HEK293 (cell line): ENCODE data around the gene INTS1.

Source experiments
- CTCF ChIA-PET: fragments of 350-600 bp; formaldehyde crosslinking; extraction: SDS; loops from one replicate; lab custom pipeline; 2021; ENCODE audit warnings: antibody characterized with exemption; lab: Yijun Ruan, JAX
- POLR2A ChIA-PET: fragments of 300-600 bp; formaldehyde crosslinking; extraction: SDS; loops from one replicate; lab custom pipeline; 2020; ENCODE audit warnings: antibody characterized with exemption, inconsistent platforms; lab: Yijun Ruan, JAX
- H3K27ac ChIP-seq: fragments of 200-500 bp; sonication (Bioruptor generic); 2 replicates; pipeline ENCODE4 v1.5.1; 2014; ENCODE audit warnings: low read depth, low read length, control low read depth, inconsistent platforms; ENCODE audit errors: extremely low read depth
- H3K36me3 ChIP-seq, 2 experiments: fragments of 200-500 bp in 1 of 2; sonication (Bioruptor generic) in 1 of 2; 1 replicate in 1 of 2; 2 replicates in 1 of 2; pipeline ENCODE4 v1.5.1; 2014 to 2017; ENCODE audit warnings: inconsistent platforms in 2 of 2, low read length in 2 of 2; ENCODE audit not compliant: control insufficient read depth in 2 of 2, insufficient read depth in 1 of 2
- H3K4me1 ChIP-seq: fragments of 200-500 bp; sonication (Bioruptor generic); 2 replicates; pipeline ENCODE4 v1.5.1; 2014; ENCODE audit warnings: mild to moderate bottlenecking, low read length, inconsistent platforms; ENCODE audit not compliant: control insufficient read depth, insufficient read depth
- H3K4me3 ChIP-seq: 2 replicates; pipeline ENCODE4 v1.5.1; 2011; ENCODE audit warnings: low read depth, mild to moderate bottlenecking, control low read depth, low read length, moderate library complexity
- H3K9me3 ChIP-seq: fragments of 200-500 bp; sonication (Bioruptor generic); 2 replicates; pipeline ENCODE4 v1.5.1; 2014; ENCODE audit warnings: low read depth, low read length, inconsistent platforms; ENCODE audit not compliant: control insufficient read depth, insufficient read depth
- GLI2 ChIP-seq: fragments of 450-650 bp; formaldehyde crosslinking; IDR thresholded peaks from 2 replicates; pipeline ENCODE4; 2017; ENCODE audit warnings: missing biosample characterization, missing genetic modification characterization, low read depth, borderline replicate concordance
- PRDM1 ChIP-seq: fragments of 450-650 bp; formaldehyde crosslinking; IDR thresholded peaks from 2 replicates; pipeline ENCODE4; 2016; ENCODE audit warnings: missing biosample characterization, missing genetic modification characterization
- SP2 ChIP-seq: fragments of 450-650 bp; formaldehyde crosslinking; IDR thresholded peaks from 2 replicates; pipeline ENCODE4 v1.5.1; 2016; ENCODE audit warnings: missing biosample characterization, missing genetic modification characterization
- SP7 ChIP-seq: fragments of 450-650 bp; formaldehyde crosslinking; IDR thresholded peaks from 2 replicates; pipeline ENCODE4 v1.5.1; 2016; ENCODE audit warnings: missing biosample characterization, missing genetic modification characterization
- ZNF16 ChIP-seq: fragments of 450-650 bp; formaldehyde crosslinking; IDR thresholded peaks from 2 replicates; pipeline ENCODE4 v1.5.1; 2016; ENCODE audit warnings: low read depth, missing biosample characterization, missing genetic modification characterization
- ZNF202 ChIP-seq: fragments of 450-650 bp; formaldehyde crosslinking; IDR thresholded peaks from 2 replicates; pipeline ENCODE4 v1.5.1; 2016; ENCODE audit warnings: missing biosample characterization, missing genetic modification characterization, borderline replicate concordance
- ZNF214 ChIP-seq: fragments of 450-650 bp; formaldehyde crosslinking; IDR thresholded peaks from 2 replicates; pipeline ENCODE4 v1.5.1; 2017; ENCODE audit warnings: missing biosample characterization, mild to moderate bottlenecking, missing genetic modification characterization, borderline replicate concordance
- ZNF24 ChIP-seq: fragments of 450-650 bp; formaldehyde crosslinking; IDR thresholded peaks from 2 replicates; pipeline ENCODE4 v1.5.1; 2016; ENCODE audit warnings: missing biosample characterization, missing genetic modification characterization
- ZNF433 ChIP-seq: fragments of 450-650 bp; formaldehyde crosslinking; IDR thresholded peaks from 2 replicates; pipeline ENCODE4 v1.5.1; 2016; ENCODE audit warnings: missing biosample characterization, missing genetic modification characterization, low read depth
- ZNF549 ChIP-seq: fragments of 450-650 bp; IDR thresholded peaks from 2 replicates; pipeline ENCODE4 v1.5.1; 2018; ENCODE audit warnings: missing biosample characterization, missing genetic modification characterization, mild to moderate bottlenecking, inconsistent platforms, moderate library complexity
- ZNF626 ChIP-seq: fragments of 450-650 bp; sonication (Bioruptor Pico); formaldehyde crosslinking; IDR thresholded peaks from 2 replicates; pipeline ENCODE4 v1.5.1; 2018; ENCODE audit warnings: missing biosample characterization, missing genetic modification characterization, inconsistent platforms
- ZNF707 ChIP-seq: fragments of 450-650 bp; formaldehyde crosslinking; IDR thresholded peaks from 2 replicates; pipeline ENCODE4 v1.5.1; 2016; ENCODE audit warnings: missing biosample characterization, missing genetic modification characterization
- TF ChIP-seq, protein P1 (sequence below): fragments of 450-650 bp; formaldehyde crosslinking; IDR thresholded peaks from 2 replicates; pipeline ENCODE4 v1.5.1; 2016; ENCODE audit warnings: missing biosample characterization, missing genetic modification characterization
- TF ChIP-seq, protein P2 (sequence below): fragments of 450-650 bp; formaldehyde crosslinking; IDR thresholded peaks from 2 replicates; pipeline ENCODE4 v1.5.1; 2016; ENCODE audit warnings: missing biosample characterization, missing genetic modification characterization
- TF ChIP-seq, protein P3 (sequence below): fragments of 450-650 bp; formaldehyde crosslinking; IDR thresholded peaks from 2 replicates; pipeline ENCODE4 v1.5.1; 2016; ENCODE audit warnings: missing biosample characterization, missing genetic modification characterization
- TF ChIP-seq, protein P4 (sequence below): fragments of 450-650 bp; formaldehyde crosslinking; IDR thresholded peaks from 2 replicates; pipeline ENCODE4 v1.5.1; 2016; ENCODE audit warnings: missing biosample characterization, missing genetic modification characterization
- TF ChIP-seq, protein P5 (sequence below): fragments of 450-650 bp; formaldehyde crosslinking; IDR thresholded peaks from 2 replicates; pipeline ENCODE4 v1.5.1; 2016; ENCODE audit warnings: missing biosample characterization, missing genetic modification characterization, borderline replicate concordance
- TF ChIP-seq, protein P6 (sequence below): fragments of 450-650 bp; formaldehyde crosslinking; IDR thresholded peaks from 2 replicates; pipeline ENCODE4 v1.5.1; 2016; ENCODE audit warnings: missing biosample characterization, missing genetic modification characterization
- TF ChIP-seq, protein P7 (sequence below): fragments of 450-650 bp; formaldehyde crosslinking; IDR thresholded peaks from 2 replicates; pipeline ENCODE4 v1.5.1; 2016; ENCODE audit warnings: missing biosample characterization, missing genetic modification characterization

INTS1 gene

DNA sequence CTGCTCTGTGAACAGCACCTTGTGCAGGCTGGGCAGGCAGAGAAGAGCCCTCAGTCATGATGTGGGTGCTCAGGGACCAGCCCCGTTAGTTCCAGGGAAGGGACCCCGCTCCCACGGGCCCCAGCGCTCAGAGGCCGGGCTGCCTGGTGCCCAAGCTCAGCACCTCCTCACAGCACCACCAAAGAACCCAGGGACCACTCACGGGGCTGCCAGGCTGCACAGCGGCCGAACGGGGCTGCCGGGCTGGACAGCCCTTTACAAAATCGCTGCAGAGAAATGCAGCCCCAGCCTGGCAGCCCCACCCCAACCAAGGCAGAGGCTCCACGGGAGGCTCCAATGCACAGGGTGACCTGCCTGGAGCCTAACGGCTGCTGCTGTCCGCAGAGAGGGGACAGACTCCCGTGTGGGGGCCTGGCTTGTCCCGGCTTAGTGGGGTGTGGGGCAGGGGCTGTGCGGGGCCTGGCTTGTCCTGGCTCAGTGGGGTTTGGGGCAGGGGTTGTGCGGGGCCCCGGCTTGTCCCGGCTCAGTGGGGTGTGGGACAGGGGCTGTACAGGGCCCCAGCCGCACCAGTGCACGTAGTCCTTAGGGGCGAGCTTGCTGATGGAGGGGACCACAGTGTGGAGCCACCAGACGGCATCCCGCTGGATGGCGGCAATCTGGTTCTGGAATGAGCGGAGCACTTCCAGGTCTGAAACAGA, 9.2 kb downstream of the INTS1 start (continued):
- TF ChIP-seq, protein P1, sequence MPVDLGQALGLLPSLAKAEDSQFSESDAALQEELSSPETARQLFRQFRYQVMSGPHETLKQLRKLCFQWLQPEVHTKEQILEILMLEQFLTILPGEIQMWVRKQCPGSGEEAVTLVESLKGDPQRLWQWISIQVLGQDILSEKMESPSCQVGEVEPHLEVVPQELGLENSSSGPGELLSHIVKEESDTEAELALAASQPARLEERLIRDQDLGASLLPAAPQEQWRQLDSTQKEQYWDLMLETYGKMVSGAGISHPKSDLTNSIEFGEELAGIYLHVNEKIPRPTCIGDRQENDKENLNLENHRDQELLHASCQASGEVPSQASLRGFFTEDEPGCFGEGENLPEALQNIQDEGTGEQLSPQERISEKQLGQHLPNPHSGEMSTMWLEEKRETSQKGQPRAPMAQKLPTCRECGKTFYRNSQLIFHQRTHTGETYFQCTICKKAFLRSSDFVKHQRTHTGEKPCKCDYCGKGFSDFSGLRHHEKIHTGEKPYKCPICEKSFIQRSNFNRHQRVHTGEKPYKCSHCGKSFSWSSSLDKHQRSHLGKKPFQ (tag by site-specific recombination) = no peak
- TF ChIP-seq ZNF549 (tag by site-specific recombination) (no peak), ZNF214 (tag by site-specific recombination) (no peak), ZNF707 (no peak), ZNF626 (tag by site-specific recombination) (no peak), ZNF433 (tag by site-specific recombination) (no peak)
- TF ChIP-seq, protein P2, sequence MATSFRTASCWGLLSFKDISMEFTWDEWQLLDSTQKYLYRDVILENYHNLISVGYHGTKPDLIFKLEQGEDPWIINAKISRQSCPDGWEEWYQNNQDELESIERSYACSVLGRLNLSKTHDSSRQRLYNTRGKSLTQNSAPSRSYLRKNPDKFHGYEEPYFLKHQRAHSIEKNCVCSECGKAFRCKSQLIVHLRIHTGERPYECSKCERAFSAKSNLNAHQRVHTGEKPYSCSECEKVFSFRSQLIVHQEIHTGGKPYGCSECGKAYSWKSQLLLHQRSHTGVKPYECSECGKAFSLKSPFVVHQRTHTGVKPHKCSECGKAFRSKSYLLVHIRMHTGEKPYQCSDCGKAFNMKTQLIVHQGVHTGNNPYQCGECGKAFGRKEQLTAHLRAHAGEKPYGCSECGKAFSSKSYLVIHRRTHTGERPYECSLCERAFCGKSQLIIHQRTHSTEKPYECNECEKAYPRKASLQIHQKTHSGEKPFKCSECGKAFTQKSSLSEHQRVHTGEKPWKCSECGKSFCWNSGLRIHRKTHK = no peak
- TF ChIP-seq, protein P3, sequence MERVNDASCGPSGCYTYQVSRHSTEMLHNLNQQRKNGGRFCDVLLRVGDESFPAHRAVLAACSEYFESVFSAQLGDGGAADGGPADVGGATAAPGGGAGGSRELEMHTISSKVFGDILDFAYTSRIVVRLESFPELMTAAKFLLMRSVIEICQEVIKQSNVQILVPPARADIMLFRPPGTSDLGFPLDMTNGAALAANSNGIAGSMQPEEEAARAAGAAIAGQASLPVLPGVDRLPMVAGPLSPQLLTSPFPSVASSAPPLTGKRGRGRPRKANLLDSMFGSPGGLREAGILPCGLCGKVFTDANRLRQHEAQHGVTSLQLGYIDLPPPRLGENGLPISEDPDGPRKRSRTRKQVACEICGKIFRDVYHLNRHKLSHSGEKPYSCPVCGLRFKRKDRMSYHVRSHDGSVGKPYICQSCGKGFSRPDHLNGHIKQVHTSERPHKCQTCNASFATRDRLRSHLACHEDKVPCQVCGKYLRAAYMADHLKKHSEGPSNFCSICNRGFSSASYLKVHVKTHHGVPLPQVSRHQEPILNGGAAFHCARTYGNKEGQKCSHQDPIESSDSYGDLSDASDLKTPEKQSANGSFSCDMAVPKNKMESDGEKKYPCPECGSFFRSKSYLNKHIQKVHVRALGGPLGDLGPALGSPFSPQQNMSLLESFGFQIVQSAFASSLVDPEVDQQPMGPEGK (tag by site-specific recombination) = no peak

DNA sequence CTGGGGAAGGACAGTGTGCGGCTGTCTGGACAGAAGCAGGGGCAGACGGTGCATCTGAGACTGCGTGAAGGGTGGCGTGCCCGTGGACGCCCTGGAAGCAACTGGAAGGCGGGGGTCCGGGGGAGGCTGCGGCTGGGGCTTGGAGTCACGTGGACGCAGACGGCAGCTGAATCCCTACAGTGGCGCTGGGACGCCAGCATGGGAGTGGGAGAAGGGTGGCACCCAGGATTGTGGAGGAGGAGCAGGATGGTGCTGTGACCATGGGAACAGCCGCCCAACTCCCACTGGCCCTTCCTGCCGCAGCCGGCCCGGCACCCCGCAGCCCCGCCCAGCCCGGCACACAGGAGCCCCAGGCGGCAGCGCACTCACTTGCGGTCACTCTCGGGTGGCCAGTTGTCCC, 9.7 kb downstream of the INTS1 start:
- H3K4me1 ChIP-seq = no peaks in the 10 kb centered on the region
- TF ChIP-seq, protein P4, sequence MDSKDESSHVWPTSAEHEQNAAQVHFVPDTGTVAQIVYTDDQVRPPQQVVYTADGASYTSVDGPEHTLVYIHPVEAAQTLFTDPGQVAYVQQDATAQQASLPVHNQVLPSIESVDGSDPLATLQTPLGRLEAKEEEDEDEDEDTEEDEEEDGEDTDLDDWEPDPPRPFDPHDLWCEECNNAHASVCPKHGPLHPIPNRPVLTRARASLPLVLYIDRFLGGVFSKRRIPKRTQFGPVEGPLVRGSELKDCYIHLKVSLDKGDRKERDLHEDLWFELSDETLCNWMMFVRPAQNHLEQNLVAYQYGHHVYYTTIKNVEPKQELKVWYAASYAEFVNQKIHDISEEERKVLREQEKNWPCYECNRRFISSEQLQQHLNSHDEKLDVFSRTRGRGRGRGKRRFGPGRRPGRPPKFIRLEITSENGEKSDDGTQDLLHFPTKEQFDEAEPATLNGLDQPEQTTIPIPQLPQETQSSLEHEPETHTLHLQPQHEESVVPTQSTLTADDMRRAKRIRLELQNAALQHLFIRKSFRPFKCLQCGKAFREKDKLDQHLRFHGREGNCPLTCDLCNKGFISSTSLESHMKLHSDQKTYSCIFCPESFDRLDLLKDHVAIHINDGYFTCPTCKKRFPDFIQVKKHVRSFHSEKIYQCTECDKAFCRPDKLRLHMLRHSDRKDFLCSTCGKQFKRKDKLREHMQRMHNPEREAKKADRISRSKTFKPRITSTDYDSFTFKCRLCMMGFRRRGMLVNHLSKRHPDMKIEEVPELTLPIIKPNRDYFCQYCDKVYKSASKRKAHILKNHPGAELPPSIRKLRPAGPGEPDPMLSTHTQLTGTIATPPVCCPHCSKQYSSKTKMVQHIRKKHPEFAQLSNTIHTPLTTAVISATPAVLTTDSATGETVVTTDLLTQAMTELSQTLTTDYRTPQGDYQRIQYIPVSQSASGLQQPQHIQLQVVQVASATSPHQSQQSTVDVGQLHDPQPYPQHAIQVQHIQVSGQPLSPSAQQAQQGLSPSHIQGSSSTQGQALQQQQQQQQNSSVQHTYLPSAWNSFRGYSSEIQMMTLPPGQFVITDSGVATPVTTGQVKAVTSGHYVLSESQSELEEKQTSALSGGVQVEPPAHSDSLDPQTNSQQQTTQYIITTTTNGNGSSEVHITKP (tag by site-specific recombination) = no peak
- TF ChIP-seq, protein P5, sequence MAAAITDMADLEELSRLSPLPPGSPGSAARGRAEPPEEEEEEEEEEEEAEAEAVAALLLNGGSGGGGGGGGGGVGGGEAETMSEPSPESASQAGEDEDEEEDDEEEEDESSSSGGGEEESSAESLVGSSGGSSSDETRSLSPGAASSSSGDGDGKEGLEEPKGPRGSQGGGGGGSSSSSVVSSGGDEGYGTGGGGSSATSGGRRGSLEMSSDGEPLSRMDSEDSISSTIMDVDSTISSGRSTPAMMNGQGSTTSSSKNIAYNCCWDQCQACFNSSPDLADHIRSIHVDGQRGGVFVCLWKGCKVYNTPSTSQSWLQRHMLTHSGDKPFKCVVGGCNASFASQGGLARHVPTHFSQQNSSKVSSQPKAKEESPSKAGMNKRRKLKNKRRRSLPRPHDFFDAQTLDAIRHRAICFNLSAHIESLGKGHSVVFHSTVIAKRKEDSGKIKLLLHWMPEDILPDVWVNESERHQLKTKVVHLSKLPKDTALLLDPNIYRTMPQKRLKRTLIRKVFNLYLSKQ = no peak
- TF ChIP-seq ZNF202 (tag by site-specific recombination) = no peak
- TF ChIP-seq PRDM1 (tag by site-specific recombination) = no peak
- no peak for TF ChIP-seq ZNF24 (tag by site-specific recombination)
- TF ChIP-seq SP7 (tag by site-specific recombination) = no peak
- no peak for TF ChIP-seq ZNF16 (tag by site-specific recombination)
- no peak for TF ChIP-seq GLI2
- TF ChIP-seq, protein P6, sequence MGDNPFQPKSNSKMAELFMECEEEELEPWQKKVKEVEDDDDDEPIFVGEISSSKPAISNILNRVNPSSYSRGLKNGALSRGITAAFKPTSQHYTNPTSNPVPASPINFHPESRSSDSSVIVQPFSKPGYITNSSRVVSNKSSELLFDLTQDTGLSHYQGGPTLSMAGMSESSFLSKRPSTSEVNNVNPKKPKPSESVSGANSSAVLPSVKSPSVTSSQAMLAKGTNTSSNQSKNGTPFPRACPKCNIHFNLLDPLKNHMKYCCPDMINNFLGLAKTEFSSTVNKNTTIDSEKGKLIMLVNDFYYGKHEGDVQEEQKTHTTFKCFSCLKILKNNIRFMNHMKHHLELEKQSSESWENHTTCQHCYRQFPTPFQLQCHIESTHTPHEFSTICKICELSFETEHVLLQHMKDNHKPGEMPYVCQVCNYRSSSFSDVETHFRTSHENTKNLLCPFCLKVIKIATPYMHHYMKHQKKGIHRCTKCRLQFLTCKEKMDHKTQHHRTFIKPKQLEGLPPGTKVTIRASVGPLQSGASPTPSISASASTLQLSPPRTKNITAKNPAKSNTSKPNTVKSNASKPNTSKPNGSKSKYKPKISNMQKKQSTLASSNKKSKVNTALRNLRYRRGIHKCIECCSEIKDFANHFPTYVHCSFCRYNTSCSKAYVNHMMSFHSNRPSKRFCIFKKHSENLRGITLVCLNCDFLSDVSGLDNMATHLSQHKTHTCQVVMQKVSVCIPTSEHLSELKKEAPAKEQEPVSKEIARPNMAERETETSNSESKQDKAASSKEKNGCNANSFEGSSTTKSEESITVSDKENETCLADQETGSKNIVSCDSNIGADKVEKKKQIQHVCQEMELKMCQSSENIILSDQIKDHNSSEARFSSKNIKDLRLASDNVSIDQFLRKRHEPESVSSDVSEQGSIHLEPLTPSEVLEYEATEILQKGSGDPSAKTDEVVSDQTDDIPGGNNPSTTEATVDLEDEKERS (tag by site-specific recombination) = no peak
- TF ChIP-seq, protein P7, sequence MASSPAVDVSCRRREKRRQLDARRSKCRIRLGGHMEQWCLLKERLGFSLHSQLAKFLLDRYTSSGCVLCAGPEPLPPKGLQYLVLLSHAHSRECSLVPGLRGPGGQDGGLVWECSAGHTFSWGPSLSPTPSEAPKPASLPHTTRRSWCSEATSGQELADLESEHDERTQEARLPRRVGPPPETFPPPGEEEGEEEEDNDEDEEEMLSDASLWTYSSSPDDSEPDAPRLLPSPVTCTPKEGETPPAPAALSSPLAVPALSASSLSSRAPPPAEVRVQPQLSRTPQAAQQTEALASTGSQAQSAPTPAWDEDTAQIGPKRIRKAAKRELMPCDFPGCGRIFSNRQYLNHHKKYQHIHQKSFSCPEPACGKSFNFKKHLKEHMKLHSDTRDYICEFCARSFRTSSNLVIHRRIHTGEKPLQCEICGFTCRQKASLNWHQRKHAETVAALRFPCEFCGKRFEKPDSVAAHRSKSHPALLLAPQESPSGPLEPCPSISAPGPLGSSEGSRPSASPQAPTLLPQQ (tag by site-specific recombination) = no peak
- TF ChIP-seq SP2 = no peak

More for the DNA sequence above, 9.7 kb downstream of the INTS1 start:
- Histone ChIP-seq H3K36me3 (peaks cover 0 to 76% of the 10 kb centered on the region in 2 experiments; a peak in 2 of 3 replicates), H3K27ac (no peak overlapping the region), H3K9me3 (no peaks in the 10 kb centered on the region), H3K4me3 (no peak overlapping the region)
- ChIA-PET POLR2A (no interaction called here), CTCF (no interaction called here)
